GM19193 (cell line): ENCODE measurements around the gene ZBTB7C.

Experiments used
- POLR2A ChIP-seq: IDR thresholded peaks from 4 replicates; pipeline ENCODE4 v1.6.1; 2011; ENCODE audit not compliant: insufficient read depth, insufficient read length; ENCODE audit errors: extremely low read depth

Gene ZBTB7C

DNA sequence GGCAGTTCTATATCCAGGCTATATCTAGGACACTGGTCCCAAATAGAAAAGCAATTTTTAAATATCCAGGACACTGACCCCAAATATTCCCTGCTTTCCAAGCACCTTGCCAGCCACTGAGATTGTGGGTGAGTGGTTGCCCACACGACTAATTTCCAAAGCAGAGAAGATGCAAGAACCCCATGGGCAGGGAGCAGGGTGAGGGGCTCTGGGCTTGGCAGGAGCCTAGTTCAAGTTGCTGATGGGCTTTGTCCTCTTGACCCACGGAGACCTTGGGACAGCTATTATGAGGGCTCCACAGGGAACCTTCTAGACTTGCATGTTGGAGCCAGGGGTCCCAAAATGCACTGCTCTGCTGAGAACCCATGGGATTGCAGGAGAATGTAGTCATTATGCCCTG is 332.7 kb downstream of the ZBTB7C start:
- no peak for TF ChIP-seq POLR2A

DNA sequence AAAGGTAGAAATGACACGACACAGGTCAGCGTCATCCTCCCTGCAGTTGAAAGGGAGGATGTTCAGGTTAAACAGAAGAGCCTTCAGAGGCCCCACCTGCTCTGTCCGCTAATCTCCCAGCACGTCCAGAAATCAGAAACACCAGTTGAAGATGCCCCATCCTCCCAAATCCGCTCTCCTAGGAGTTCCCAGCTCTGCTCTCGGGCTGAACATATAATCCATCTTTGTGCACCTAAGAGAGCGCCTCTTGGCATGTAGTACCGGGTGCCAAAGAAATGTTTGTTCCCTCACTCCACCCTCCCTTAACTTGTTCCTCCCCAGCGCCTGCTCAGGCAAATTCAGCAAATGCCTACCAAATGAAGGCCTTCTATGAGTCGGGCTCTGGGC is 333.5 kb downstream of the ZBTB7C start:
- TF ChIP-seq POLR2A: no peak

DNA sequence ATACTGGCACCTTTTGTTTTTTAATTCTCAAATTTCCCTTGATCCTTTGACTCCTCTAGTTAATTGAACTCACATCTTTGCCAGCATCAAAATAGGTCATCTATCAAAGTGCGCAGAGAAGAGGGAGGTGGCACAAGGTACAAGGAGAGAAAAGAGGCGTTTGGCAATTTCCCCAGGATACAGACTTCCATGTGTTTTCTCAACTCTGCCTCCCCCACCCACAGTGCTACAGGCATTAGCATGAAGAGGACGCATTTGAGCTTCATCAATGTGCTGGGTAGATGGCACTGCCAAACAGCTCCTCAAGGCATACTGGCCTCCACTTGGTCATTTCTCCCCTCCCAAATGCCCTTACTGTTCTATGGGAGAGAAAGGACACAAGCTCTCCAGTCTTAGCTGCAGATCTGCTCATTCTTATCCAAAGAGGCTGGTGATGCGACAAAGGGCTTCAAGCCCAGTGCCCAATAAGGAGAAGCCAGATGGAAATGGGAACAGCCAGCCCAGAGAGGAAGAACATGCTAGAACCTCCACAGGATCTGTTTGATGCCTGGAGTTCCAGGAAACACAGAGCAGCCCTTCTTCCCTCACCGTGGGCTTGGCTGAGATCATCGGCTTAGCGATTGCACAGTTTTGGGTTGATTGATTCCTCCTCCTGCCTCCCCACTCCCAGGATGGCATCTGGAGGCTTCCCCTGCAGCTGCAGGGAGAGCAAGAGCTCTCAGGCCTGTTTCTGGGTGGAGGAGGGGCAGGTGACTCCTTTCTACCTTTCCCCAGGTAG is 334.1 kb downstream of the ZBTB7C start:
- no peak for TF ChIP-seq POLR2A

DNA sequence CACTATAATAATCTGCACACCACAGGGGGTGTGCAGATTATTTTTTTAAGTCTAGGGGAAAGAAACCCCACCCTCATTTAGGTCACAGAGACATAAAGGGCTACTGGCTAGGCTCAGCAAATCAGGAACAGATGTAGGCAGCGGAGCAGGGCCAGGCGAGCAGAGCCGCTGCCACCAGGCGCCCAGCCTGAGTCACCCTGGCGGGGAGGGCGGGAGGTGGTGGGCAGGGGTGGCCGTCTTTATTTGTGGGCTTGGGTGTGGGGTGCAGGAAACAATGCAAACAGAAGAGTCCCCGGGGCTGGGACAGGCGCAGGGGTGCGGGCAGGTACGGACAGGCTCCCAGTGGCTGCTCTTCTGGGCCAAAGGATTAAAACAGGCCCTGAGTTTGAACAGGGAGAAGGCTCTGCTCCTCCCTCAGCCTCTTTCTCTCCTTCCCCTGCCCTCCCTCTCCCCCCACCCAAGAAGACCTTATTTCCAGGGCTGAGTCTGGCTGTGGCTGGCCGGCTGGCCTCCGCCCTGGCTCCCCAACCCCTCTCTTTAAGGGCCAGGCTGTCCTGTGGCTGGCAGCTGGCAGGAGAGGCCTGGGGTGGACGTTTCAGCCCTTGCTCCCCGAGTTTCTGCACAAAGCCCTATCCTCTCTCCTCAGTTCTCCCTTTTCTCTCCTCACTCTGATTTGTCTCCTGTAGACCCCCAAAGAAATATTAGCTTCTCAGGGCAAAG is 335.8 kb downstream of the ZBTB7C start:
- TF ChIP-seq POLR2A: no peak

DNA sequence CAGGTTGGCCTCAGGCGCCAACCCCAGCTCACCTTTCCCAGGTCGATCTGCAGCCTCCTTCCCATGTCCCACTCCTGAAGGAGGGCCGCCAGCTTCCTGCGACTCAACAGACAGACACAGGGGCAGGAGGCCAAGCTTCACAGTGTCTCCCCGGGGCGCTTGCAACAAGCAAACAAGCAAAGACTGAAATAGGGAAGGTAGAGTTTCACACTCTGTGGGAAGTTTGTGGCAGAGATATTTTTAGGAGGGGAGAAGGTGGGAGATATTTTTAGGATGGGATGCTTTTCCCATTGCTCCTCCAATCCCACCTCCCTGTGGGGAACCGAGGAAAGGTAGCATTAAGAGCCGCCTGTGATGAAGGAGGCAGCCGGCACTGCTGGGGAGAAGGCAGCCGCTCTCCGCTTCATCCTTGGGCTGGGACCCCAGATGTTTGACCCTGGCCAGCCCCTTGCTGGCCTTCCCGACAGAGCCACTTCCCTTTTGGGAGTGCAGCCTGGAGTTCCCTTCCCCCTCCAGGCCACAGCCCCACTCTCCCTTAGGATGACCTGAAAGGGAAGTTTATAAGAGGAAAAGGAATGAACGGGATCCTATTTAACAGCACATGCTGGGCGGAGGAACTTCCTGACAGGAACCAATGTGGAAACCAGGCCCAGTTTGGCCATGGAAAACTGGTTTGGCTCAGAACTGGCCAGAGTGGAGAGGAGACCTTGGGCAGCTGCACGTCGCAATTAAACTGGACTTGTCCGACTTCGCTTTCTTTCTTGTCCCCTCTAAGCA is 336.6 kb downstream of the ZBTB7C start:
- no peak for TF ChIP-seq POLR2A

DNA sequence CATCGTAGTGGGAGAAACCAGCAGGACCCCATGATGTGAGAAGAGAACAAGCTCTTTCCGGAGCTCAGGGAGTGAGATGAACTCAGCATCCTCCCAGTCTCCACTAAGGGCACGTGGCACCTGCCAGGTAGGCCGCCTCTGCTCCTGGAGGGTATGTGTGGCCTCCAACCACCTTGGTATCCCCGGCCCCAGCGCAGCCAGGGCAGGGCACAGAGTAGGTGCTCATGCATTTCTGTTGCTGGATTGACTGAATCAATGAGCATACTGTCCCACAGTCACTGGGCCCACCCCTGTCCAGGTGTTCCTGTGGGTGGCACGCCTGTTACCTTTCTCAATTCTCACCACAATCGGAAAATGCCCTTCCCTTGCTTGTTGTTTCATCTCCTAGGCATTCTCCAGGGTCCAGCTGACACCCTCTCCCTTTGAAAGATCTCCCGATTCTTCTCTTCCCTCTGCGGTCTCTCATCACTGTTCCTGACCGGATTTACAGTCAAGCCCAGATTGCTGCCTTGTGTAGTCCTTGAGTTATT is 340.2 kb downstream of the ZBTB7C start:
- TF ChIP-seq POLR2A: no peak

DNA sequence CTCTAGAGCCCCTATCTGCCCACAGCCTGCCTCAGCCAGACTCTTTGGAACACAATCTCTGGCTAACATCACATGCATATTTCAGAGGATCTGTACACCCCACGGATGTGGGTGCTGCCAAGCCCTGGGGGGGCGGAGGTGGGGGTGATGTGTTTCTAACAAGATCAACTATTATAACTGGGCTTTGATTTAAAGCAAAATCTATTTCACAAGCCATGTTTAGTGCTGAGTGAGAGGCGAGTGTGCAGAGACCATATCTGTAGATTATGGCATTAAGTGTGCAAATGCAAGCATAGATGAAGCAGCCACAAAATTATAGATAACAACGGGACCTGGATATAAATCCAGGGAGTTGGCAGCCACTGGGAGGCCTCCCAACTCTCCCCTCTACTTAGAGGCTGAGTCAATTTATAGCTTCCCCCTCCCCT is 342.9 kb downstream of the ZBTB7C start:
- TF ChIP-seq POLR2A: no peak

DNA sequence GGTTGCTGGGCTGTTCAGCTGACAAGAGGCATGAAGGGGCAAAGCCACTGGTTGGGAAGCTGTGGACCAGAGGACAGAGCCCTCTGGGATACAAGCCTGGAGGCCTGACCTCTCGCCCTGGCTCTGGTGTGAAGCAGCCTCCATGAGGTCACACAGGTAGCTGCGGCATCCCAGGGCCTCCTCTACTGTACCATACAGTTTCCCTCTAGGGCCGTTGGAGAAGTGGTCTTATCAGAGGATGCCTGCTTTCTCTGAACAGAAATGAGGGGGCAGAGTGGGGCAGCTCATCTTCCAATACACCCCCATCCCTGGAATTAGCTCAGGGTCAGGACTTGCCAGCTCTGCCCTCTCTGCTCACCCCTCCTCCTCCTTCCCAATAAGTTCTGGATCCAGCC is 343.6 kb downstream of the ZBTB7C start:
- TF ChIP-seq POLR2A: no peak

DNA sequence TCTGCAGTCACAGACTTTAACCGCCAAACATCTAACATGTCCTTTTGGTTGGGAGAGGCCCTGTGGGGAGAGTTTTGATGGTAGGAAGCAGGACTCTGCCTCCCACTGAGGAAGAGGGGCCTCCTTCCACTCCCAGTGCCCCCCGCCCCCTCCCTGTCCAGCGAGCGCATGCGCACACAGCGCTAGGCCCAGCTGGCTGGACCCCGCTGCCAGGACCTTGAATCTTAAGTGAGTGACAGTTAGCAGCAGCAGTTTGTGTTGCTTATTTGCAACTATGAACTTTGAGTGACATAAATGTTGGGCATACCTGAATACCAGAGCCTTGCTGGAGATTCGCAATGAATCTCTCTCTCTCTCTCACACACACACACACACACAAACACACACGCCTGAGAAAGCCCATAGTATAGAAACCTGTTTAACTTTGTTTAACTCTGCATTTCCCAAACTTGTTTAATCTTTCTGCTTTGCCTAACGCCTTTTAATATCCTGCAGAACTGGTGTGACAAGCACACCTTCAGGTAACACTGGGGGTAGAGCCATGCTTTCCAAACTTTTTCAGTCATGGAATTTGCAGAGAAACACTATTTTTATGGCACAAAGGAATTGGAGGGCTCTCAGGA is 344.1 kb downstream of the ZBTB7C start:
- no peak for TF ChIP-seq POLR2A

DNA sequence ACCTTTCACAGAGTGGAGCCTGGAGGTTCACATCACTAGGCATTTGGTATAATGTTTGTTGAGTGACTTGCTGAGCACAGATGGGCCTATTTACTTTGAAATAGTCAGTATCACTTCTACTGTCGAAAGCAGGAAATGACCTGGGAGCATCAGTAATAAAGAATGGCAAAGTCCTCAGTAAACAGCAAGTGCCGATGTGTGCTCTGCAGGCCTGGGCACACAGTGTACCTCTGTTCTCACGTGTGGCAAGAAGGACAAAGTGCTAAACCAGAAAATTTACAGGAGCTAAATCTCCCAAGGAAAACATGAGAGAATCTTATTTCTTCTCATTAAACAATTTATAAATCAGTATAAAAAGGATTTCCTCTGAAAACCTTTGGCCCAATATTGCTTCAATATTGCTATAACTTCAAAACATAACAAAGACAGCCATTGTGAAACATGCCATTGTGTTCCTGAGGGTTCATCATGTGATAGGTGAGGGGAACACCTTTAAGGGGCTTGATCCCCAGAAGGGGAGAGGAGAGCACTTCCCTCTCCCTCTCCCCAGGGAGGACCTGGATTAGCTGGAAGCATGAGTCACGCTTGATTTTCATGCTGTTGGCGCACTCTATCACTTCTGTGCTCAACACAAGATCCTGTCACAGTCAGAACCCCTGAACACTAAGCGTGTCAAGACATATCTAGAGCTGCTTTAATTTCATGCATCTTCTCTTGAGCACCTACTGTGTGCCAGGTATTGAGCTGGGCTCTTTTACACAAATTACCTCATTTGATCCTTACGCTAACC is 347.2 kb downstream of the ZBTB7C start:
- no peak for TF ChIP-seq POLR2A

DNA sequence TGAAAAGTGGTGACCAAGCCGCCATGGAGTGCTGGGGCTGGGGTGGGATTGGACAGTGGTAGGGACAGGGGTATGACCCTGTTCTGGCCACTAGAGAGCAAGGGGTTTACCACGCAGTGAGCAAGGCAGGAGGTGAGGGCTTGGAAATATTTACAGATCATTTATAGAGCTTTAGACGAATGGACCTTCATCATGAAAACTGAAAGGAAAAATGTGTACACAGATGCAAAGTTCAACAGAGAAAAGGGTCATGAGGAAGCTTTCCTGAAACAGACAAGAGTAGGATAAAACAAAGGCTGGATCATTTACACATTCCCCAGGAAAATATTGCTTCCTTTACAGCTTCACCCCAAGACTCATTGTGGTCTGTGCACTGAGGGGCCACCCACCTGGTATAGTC is 348.2 kb downstream of the ZBTB7C start:
- TF ChIP-seq POLR2A: no peak

DNA sequence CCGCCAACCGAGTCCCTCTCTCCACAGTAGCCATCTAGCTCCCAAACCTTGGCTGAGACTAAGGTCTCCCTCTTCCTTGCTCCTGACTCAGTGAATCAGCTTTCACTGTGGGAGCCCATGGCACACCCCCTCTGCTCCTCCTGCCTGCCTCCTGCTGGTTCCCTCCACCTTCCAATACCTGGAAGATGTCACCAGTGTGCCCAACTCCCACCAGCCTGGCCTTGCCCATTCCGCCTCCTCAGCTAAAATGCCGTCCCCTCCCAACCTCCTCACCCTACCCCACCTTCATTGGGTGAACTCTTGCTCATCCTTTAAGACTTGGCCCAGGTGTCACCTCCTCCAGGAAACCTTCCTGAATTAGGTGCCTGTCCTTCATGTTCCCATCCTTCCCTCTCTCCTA is 348.8 kb downstream of the ZBTB7C start:
- TF ChIP-seq POLR2A: no peak

DNA sequence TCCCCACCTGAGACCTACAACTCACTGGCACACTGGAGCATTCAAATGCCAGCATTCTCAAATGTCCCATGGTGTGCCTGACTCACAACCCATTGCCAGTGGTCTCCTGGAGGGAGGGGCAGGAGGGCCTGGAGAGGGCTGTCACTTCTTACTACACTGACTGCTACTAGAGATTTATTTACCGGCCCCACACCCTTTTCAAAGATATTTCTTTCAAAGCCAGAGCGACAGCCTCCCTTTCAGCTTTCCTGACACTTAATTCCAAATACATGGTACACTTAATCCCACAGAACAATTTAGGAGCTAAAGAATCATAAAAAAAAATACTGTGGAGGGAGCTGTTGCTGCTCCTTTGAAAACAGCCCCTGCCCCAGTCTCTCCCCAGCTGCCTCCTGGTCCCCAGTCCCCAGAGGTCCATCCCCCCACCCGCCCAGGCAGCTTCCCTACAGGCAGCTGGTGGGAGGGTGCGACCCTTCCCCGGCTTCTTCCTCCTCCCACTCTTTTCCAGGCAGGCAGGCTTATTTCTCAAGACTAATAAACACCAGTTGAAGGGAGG is 349.6 kb downstream of the ZBTB7C start:
- no peak for TF ChIP-seq POLR2A

DNA sequence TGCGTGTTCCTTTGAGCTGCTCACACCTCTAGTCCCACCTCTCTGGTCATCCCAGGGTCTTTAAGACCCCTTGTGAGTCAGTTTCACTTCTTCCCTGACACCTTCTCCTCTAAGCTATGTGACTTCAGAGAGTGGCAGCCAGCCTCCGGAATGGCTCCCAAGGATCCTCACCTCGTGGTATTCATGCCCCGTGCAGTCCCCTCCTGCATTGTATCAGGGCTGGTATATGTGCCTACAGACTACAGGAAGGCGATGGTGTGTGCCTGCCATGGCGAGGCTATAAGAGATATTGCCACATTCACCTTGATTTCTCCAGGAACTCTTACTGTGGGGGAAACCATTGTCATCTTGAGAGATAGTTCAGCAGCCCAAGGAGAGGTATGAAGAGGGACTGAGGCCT is 350.7 kb downstream of the ZBTB7C start:
- TF ChIP-seq POLR2A: no peak
